Uterus (tissue), 2 donors: ENCODE results near the gene NSMF.

Experiments
- POLR2A ChIP-seq, 2 donors: fragments of 450-650 bp; IDR thresholded peaks; one replicate each; pipeline ENCODE4 v1.6.1; 2016; ENCODE audit warnings: antibody characterized with exemption in 2 of 2, mild to moderate bottlenecking in 1 of 2, moderate library complexity in 1 of 2
- TF ChIP-seq, protein P1 (sequence below), 4 experiments: fragments of 200-600 bp in 2 of 4; fragments of 450-650 bp in 2 of 4; sonication (generic) in 2 of 4; IDR thresholded peaks; one replicate each; pipeline ENCODE4 v1.5.1; 2016 to 2019; ENCODE audit warnings: antibody characterized with exemption in 4 of 4, mild to moderate bottlenecking in 2 of 4, moderate library complexity in 1 of 4

DNA sequence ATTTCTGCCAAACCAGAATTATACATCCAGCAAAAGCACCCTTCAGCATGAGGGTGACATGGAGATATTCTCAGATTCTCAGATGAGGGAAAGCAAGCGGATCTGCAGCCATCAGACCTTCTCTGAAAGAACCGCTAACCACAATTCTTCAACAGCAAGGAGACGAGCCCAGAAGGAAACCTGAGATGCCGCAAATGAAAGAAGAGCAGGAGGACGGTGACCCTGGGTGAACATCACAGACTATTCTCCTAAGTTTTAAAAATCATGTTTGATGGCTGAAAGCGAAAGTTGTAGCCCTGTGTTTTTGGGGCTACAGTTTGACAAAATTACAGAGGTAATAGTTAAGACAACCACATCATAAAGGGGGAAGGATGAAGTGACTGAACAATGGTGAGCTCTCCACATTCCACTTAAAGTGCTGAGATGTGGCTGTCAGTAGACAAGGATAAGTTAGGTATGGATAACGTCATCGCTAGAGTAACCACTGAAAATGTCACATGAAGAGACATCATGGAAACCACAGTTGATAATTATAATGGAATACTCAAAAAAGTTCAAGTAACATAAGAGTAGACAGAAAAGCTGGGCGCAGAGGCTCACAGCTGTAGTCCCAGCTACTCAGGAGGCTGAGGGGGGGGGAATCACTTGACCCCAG is 31.5 kb upstream of the NSMF start:
- TF ChIP-seq, protein P1, sequence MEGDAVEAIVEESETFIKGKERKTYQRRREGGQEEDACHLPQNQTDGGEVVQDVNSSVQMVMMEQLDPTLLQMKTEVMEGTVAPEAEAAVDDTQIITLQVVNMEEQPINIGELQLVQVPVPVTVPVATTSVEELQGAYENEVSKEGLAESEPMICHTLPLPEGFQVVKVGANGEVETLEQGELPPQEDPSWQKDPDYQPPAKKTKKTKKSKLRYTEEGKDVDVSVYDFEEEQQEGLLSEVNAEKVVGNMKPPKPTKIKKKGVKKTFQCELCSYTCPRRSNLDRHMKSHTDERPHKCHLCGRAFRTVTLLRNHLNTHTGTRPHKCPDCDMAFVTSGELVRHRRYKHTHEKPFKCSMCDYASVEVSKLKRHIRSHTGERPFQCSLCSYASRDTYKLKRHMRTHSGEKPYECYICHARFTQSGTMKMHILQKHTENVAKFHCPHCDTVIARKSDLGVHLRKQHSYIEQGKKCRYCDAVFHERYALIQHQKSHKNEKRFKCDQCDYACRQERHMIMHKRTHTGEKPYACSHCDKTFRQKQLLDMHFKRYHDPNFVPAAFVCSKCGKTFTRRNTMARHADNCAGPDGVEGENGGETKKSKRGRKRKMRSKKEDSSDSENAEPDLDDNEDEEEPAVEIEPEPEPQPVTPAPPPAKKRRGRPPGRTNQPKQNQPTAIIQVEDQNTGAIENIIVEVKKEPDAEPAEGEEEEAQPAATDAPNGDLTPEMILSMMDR (IDR thresholded peaks at IDR 0.05), result no peak
- TF ChIP-seq POLR2A (IDR thresholded peaks at IDR 0.05), result no peak
